ENCODE data around the gene TRPT1. TPM values are rescaled to one million over a fixed set of nuclear protein-coding genes. Genes with fewer than 3 reads are reported as not detected.

Gene TRPT1
- total RNA-seq, 1 donor from 2014 or later: 27.8 TPM

GRCh38 chr11:64210301-64211020 is 15.5 kb downstream of the TRPT1 start:
- H3K27me3 ChIP-seq (ENCODE audit: low read depth): no peaks in the 10 kb centered on the region
- no peak for TF ChIP-seq CTCF (IDR thresholded peaks at IDR 0.05)
- DNase-seq: no peak
- H3K36me3 ChIP-seq: peaks cover 49% of the 10 kb centered on the region
- peaks cover 34% of the 10 kb centered on the region for H3K4me1 ChIP-seq
- no peak overlapping the region for H3K4me3 ChIP-seq
- intact Hi-C loops (cut with DNase I): no loop called here
- ATAC-seq: no peak
- no peak overlapping the region for H3K27ac ChIP-seq
- no peaks in the 10 kb centered on the region for H3K9me3 ChIP-seq

GRCh38 chr11:64209563-64209843 is 16.5 kb downstream of the TRPT1 start:
- no peak for ATAC-seq
- Histone ChIP-seq H3K4me3 (no peak overlapping the region), H3K4me1 (peaks cover 43% of the 10 kb centered on the region), H3K9me3 (no peaks in the 10 kb centered on the region), H3K27ac (no peak overlapping the region), H3K36me3 (peaks cover 46% of the 10 kb centered on the region), H3K27me3 (ENCODE audit: low read depth) (no peaks in the 10 kb centered on the region)
- intact Hi-C loops (cut with DNase I): no loop called here
- no peak for TF ChIP-seq CTCF (IDR thresholded peaks at IDR 0.05)
- no peak for DNase-seq

- no peaks in the 10 kb centered on the region for H3K27me3 ChIP-seq (ENCODE audit: low read depth)
- no peak overlapping the region for H3K4me3 ChIP-seq
- peaks cover 44% of the 10 kb centered on the region for H3K36me3 ChIP-seq
- TF ChIP-seq CTCF (IDR thresholded peaks at IDR 0.05): no peak
- H3K9me3 ChIP-seq: no peaks in the 10 kb centered on the region
- DNase-seq (no peak), ATAC-seq (no peak)
- peak overlapping the region; percentile 85 for H3K27ac ChIP-seq
- peaks cover 49% of the 10 kb centered on the region for H3K4me1 ChIP-seq
- intact Hi-C loops (cut with DNase I): no loop called here
Measured at GRCh38 chr11:64208796-64209562, 17.0 kb downstream of the TRPT1 start.

- intact Hi-C loops (cut with DNase I): no loop called here
- peaks cover 51% of the 10 kb centered on the region for H3K36me3 ChIP-seq
- H3K9me3 ChIP-seq: no peaks in the 10 kb centered on the region
- H3K27me3 ChIP-seq (ENCODE audit: low read depth): no peaks in the 10 kb centered on the region
- DNase-seq: no peak
- peak overlapping the region; percentile 85 for H3K27ac ChIP-seq
- H3K4me1 ChIP-seq: peaks cover 50% of the 10 kb centered on the region
- TF ChIP-seq CTCF (IDR thresholded peaks at IDR 0.05): no peak
- ATAC-seq: no peak
- H3K4me3 ChIP-seq: peak overlapping the region; percentile 64
Measured at GRCh38 chr11:64208086-64208795, 17.7 kb downstream of the TRPT1 start.

- Histone ChIP-seq H3K4me1 (peaks cover 50% of the 10 kb centered on the region), H3K27ac (peak overlapping the region; percentile 85), H3K9me3 (no peaks in the 10 kb centered on the region), H3K4me3 (peak overlapping the region; percentile 64), H3K27me3 (ENCODE audit: low read depth) (no peaks in the 10 kb centered on the region), H3K36me3 (peaks cover 54% of the 10 kb centered on the region)
- ATAC-seq (peak; percentile 58), DNase-seq (peak; percentile 79)
- no peak for TF ChIP-seq CTCF (IDR thresholded peaks at IDR 0.05)
- intact Hi-C loops (cut with DNase I): no loop called here
Measured at GRCh38 chr11:64207256-64208085, 18.5 kb downstream of the TRPT1 start.

Data from lower lobe of right lung (tissue), 2 donors.